Measurements from ENCODE around the gene MRPL24.

GRCh38 chr1:156690675-156691036 lies 50.2 kb downstream of the MRPL24 start:
- no peak for TF ChIP-seq TAF1 (IDR thresholded peaks at IDR 0.05; ENCODE audit: low read depth, low read length)
- TF ChIP-seq CTCF (IDR thresholded peaks at IDR 0.05; ENCODE audit: control extremely low read depth in 1 of 3, insufficient read depth in 1 of 3, low read depth in 1 of 3, low read length in 3 of 3): no peak
- no peak for TF ChIP-seq EP300 (IDR thresholded peaks at IDR 0.05; ENCODE audit: borderline replicate concordance in 1 of 2, low read depth in 2 of 2, low read length in 2 of 2)
- TF ChIP-seq TEAD4 (IDR thresholded peaks at IDR 0.05; ENCODE audit: low read depth, low read length): no peak
- no peak for TF ChIP-seq CBX5 (IDR thresholded peaks at IDR 0.05; ENCODE audit: low read depth, low read length)
- TF ChIP-seq SIN3A (conservative IDR thresholded peaks at IDR 0.05 in 1 of 2, IDR thresholded peaks at IDR 0.05 in 1 of 2; ENCODE audit: low read depth in 1 of 2, low read length in 2 of 2): no peak
- TF ChIP-seq POLR2AphosphoS5 (IDR thresholded peaks at IDR 0.05; ENCODE audit: low read depth, low read length): no peak
- no peak for TF ChIP-seq MAX (IDR thresholded peaks at IDR 0.05)
- TF ChIP-seq ATF2 (IDR thresholded peaks at IDR 0.05; ENCODE audit: low read length): no peak
- no peak for TF ChIP-seq EZH2 (IDR thresholded peaks at IDR 0.05; ENCODE audit: low read depth, low read length, severe bottlenecking)
- no peak for TF ChIP-seq USF2 (IDR thresholded peaks at IDR 0.05; ENCODE audit: low read length)

Data from H1 (cell line).